ENCODE measurements around the gene AQP6. TPM values are rescaled to one million over a fixed set of nuclear protein-coding genes. Genes with fewer than 3 reads are reported as not detected.

AQP6 gene
- total and polyA plus RNA-seq, 10 of the 15 experiments (the other 5 are each of a cell fraction or from before 2014, with no cell fraction given) = not detected

GRCh38 chr12:49967042-49967776 lies 5.5 kb upstream of the AQP6 start (continued):
- TF ChIP-seq NR2F1 (conservative IDR thresholded peaks at IDR 0.05) = 0 out of 2 replicates have a peak, but pooled peaks have one; percentile 25
- no peak for TF ChIP-seq SKIL (IDR thresholded peaks at IDR 0.05; ENCODE audit: low read depth, poor library complexity, severe bottlenecking)
- 0 out of 2 replicates have a peak, but pooled peaks have one; percentile 14 for TF ChIP-seq CREM (IDR thresholded peaks at IDR 0.05; ENCODE audit: low read depth)

DNA sequence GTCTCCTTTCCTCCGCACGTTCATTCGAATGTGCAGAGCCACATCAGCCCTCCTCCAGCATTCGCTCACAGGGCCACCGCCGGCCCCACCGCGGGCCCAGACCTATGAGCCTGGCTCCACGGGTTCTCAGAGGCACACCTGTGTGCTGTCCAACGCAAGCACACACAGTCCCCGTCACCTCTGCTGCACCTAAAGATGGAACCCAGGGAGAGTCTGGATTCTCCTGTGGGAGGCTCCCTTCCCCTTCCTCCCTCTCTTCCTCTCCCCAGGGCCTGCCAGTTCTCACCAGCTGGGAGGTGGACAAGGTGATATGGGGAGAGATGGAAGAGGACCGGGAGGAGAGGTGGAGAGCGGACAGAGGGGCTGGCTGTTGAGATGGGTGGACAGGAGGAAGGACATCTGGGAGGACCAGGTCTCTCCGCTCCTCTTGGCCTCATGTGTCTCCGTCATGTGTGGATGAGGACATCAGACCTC lies 4.9 kb upstream of the AQP6 start:
- DNase-seq (ENCODE audit: low read depth, low spot score) (no peak), ATAC-seq (no peak), FAIRE-seq (no peak)
- BruUV-seq (replicated peaks) = no TSS peak
- Histone ChIP-seq H3K79me2 (ENCODE audit: control insufficient read depth, insufficient read depth, low read length) (no peaks in the 10 kb centered on the region), H2AFZ (ENCODE audit: control insufficient read depth, low read depth, low read length) (peak overlapping the region; percentile 30; the same call in 1 of the 2 replicates), H3K4me3 (no peak overlapping the region), H3K4me1 (ENCODE audit: control insufficient read depth, insufficient read depth, low read length) (peaks cover 8% of the 10 kb centered on the region), H3K9me3 (replicated peaks; ENCODE audit: control insufficient read depth, insufficient read depth, low read length) (no peaks in the 10 kb centered on the region; the same call in 2 of the 3 replicates), H3K27ac (ENCODE audit: control insufficient read depth, insufficient read depth) (no peak overlapping the region), H3K9ac (ENCODE audit: control insufficient read depth, insufficient read depth, low read length) (no peak overlapping the region), H3K36me3 (ENCODE audit: control insufficient read depth in 2 of 2, insufficient read depth in 2 of 2, low read length in 1 of 2) (no peaks in the 10 kb centered on the region), H4K20me1 (ENCODE audit: control insufficient read depth, insufficient read depth) (no peaks in the 10 kb centered on the region), H3K4me2 (ENCODE audit: control insufficient read depth, insufficient read depth) (peak overlapping the region; percentile 82; the same call in 1 of the 2 replicates), H3K27me3 (replicated peaks in 1 of 2; ENCODE audit: control insufficient read depth in 2 of 2, insufficient read depth in 2 of 2, low read length in 1 of 2) (peaks cover 5 to 6% of the 10 kb centered on the region in 2 experiments; a peak in 3 of 4 replicates)
- RAD21 ChIA-PET (ENCODE audit: unreplicated experiment) = interaction anchor here (0.7 to 5.1 kb wide), 16 partner anchors 8 to 457 kb away, joined by 3 to 74 read pairs (median 3); partner anchors contain the start of gene SMARCD1
- TF ChIP-seq NFIC (IDR thresholded peaks at IDR 0.05; ENCODE audit: low read depth, low read length) (no peak), ZSCAN29 (IDR thresholded peaks at IDR 0.05) (no peak), BHLHE40 (IDR thresholded peaks at IDR 0.05; ENCODE audit: borderline replicate concordance in 1 of 2, low read depth in 2 of 2, low read length in 1 of 2) (no peak), ESRRA (IDR thresholded peaks at IDR 0.05; ENCODE audit: low read length) (no peak), MTA2 (IDR thresholded peaks at IDR 0.05; ENCODE audit: low read depth) (no peak), NR2C1 (IDR thresholded peaks at IDR 0.05) (no peak), ZNF217 (IDR thresholded peaks at IDR 0.05) (no peak), TCF3 (IDR thresholded peaks at IDR 0.05; ENCODE audit: borderline replicate concordance, insufficient read depth, low read depth, low read length) (no peak), USF2 (IDR thresholded peaks at IDR 0.05; ENCODE audit: borderline replicate concordance, low read depth, low read length) (no peak), PAX5 (IDR thresholded peaks at IDR 0.05; ENCODE audit: borderline replicate concordance, low read depth, low read length) (no peak), BACH1 (IDR thresholded peaks at IDR 0.05; ENCODE audit: borderline replicate concordance) (no peak), EED (IDR thresholded peaks at IDR 0.05; ENCODE audit: low read depth) (no peak)
- in situ Hi-C loops (cut with MboI) (no loop called here), intact Hi-C loops (cut with micrococcal nuclease; ENCODE audit: unreplicated experiment) (loop anchor here (1.0 to 5.0 kb wide), 5 partner anchors 71 to 209 kb away; no protein-coding TSS in a partner anchor)
- POLR2A ChIA-PET = interaction anchor here (0.7 to 1.0 kb wide), 2 partner anchors 102 to 165 kb away, joined by 4 to 6 read pairs; no protein-coding TSS in a partner anchor
- CTCF ChIA-PET = interaction anchor here (0.6 to 5.9 kb wide), 48 partner anchors 8 to 747 kb away, joined by 3 to 121 read pairs (median 5); partner anchors contain the start of genes AQP2, COX14, NCKAP5L and RACGAP1
- 50% methylated on average over 6 of the region's 15 CpGs for WGBS (ENCODE audit: insufficient coverage, insufficient replicate concordance, low lambda C conversion rate, missing lambda C conversion rate)
- SMC1A ChIA-PET (ENCODE audit: uncharacterized antibody, unreplicated experiment) = interaction anchor here (0.6 to 4.2 kb wide), 12 partner anchors 13 to 239 kb away, joined by 3 to 25 read pairs (median 4); no protein-coding TSS in a partner anchor
